ENCODE results near the gene PRPF19. TPM values are rescaled to one million over a fixed set of nuclear protein-coding genes. Genes with fewer than 3 reads are reported as not detected.

The PRPF19 gene
- total RNA-seq, 2 donors from 2014 or later: 42.0 to 52.2 TPM

DNA sequence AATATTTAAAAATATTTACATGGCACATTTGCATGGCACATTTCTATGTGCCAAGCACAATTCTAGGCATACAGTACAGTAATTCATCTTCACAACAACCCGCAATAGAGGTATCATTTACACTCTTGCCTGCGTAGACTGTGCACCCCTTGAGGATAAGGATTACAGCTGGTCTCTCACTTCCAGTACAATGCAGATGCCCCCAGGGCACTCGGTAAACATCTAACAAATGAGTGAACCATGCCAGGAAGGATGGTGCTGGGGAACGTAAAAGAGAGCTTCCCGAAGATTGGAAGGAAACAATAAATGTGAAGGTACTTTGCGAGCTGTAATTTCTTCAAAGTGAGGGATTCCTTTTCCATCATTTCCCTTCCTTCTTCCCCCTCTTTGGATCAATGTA lies 1.3 kb downstream of the PRPF19 start:
- Histone ChIP-seq H3K27me3 (replicated peaks; ENCODE audit: insufficient read depth) (no peaks in the 10 kb centered on the region), H3K9me3 (no peaks in the 10 kb centered on the region), H3K36me3 (peaks cover 31% of the 10 kb centered on the region), H3K4me1 (ENCODE audit: control insufficient read depth in 1 of 2, low read depth in 2 of 2) (peaks cover 10 to 21% of the 10 kb centered on the region in 2 donors), H3K4me3 (peak overlapping the region; percentile 89), H3K27ac (peak overlapping the region in 1 of 2 donors; percentile 92)
- TF ChIP-seq, protein P1, sequence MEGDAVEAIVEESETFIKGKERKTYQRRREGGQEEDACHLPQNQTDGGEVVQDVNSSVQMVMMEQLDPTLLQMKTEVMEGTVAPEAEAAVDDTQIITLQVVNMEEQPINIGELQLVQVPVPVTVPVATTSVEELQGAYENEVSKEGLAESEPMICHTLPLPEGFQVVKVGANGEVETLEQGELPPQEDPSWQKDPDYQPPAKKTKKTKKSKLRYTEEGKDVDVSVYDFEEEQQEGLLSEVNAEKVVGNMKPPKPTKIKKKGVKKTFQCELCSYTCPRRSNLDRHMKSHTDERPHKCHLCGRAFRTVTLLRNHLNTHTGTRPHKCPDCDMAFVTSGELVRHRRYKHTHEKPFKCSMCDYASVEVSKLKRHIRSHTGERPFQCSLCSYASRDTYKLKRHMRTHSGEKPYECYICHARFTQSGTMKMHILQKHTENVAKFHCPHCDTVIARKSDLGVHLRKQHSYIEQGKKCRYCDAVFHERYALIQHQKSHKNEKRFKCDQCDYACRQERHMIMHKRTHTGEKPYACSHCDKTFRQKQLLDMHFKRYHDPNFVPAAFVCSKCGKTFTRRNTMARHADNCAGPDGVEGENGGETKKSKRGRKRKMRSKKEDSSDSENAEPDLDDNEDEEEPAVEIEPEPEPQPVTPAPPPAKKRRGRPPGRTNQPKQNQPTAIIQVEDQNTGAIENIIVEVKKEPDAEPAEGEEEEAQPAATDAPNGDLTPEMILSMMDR (IDR thresholded peaks at IDR 0.05): no peak
- DNase-seq (ENCODE audit: low spot score): no peak
- no peak for ATAC-seq (ENCODE audit: insufficient number of reproducible peaks, low FRiP score, low read depth)

- no peaks in the 10 kb centered on the region for H3K27me3 ChIP-seq (replicated peaks; ENCODE audit: insufficient read depth)
- ATAC-seq (ENCODE audit: insufficient number of reproducible peaks, low FRiP score, low read depth): no peak
- no peaks in the 10 kb centered on the region for H3K9me3 ChIP-seq
- peaks cover 46% of the 10 kb centered on the region for H3K36me3 ChIP-seq
- TF ChIP-seq, protein P1 (IDR thresholded peaks at IDR 0.05): no peak
- no peak for DNase-seq (ENCODE audit: low spot score)
- peaks cover 10 to 21% of the 10 kb centered on the region in 2 donors for H3K4me1 ChIP-seq (ENCODE audit: control insufficient read depth in 1 of 2, low read depth in 2 of 2)
- H3K4me3 ChIP-seq: no peak overlapping the region
- no peak overlapping the region for H3K27ac ChIP-seq
Measured at GRCh38 chr11:60902625-60903024, 3.8 kb downstream of the PRPF19 start.

DNA sequence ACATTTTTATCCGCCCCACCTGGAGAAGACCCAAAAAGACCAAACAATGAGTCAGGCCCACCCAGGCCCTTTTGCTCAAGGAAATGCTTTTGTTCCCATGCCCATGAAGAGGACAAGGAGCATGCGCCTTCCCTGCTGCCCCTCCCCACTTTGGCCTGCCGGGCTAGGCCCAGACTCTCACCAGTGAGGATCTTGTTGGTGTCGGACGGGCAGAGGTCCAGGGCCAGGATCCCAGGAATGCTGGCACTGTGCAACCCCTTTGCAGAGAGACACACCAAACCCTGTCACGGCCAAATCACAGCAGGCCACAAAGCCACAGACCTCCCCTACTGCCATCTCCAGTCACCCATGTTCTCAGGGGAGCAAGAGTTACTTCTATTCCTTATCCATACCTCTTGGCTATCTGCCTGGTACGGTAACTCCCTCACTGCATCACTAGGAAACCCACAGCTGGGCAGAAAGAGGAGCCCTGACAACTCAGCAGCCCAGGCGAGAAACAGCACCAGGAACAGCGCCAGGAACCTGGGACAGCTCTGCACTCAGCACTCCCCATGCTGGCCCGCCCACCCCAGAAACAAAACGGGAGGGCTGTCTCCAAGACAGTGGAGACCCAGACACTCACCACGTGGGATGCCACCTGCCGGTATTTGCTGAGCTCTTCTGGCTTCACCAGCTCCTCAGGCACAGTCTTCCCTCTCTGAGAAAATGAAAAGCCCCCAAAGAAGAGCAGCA lies 5.5 kb downstream of the PRPF19 start:
- H3K27me3 ChIP-seq (replicated peaks; ENCODE audit: insufficient read depth): no peaks in the 10 kb centered on the region
- DNase-seq (ENCODE audit: low spot score): no peak
- peaks cover 60% of the 10 kb centered on the region for H3K36me3 ChIP-seq

GRCh38 chr11:60899977-60900376 lies 6.4 kb downstream of the PRPF19 start:
- no peak for DNase-seq (ENCODE audit: low spot score)
- no peaks in the 10 kb centered on the region for H3K27me3 ChIP-seq (replicated peaks; ENCODE audit: insufficient read depth)
- H3K4me3 ChIP-seq: no peak overlapping the region
- peaks cover 60% of the 10 kb centered on the region for H3K36me3 ChIP-seq
- TF ChIP-seq, protein P1 (IDR thresholded peaks at IDR 0.05): no peak
- no peaks in the 10 kb centered on the region for H3K9me3 ChIP-seq
- ATAC-seq (ENCODE audit: insufficient number of reproducible peaks, low FRiP score, low read depth): no peak
- peaks cover 6 to 8% of the 10 kb centered on the region in 2 donors for H3K4me1 ChIP-seq (ENCODE audit: control insufficient read depth in 1 of 2, low read depth in 2 of 2)
- H3K27ac ChIP-seq: no peak overlapping the region

More for the DNA sequence above, 5.5 kb downstream of the PRPF19 start:
- ATAC-seq (ENCODE audit: insufficient number of reproducible peaks, low FRiP score, low read depth): no peak
- Histone ChIP-seq H3K27ac (no peak overlapping the region), H3K4me3 (no peak overlapping the region), H3K9me3 (no peaks in the 10 kb centered on the region), H3K4me1 (ENCODE audit: control insufficient read depth in 1 of 2, low read depth in 2 of 2) (peaks cover 10 to 16% of the 10 kb centered on the region in 2 donors)
- TF ChIP-seq, protein P1 (IDR thresholded peaks at IDR 0.05): no peak

DNA sequence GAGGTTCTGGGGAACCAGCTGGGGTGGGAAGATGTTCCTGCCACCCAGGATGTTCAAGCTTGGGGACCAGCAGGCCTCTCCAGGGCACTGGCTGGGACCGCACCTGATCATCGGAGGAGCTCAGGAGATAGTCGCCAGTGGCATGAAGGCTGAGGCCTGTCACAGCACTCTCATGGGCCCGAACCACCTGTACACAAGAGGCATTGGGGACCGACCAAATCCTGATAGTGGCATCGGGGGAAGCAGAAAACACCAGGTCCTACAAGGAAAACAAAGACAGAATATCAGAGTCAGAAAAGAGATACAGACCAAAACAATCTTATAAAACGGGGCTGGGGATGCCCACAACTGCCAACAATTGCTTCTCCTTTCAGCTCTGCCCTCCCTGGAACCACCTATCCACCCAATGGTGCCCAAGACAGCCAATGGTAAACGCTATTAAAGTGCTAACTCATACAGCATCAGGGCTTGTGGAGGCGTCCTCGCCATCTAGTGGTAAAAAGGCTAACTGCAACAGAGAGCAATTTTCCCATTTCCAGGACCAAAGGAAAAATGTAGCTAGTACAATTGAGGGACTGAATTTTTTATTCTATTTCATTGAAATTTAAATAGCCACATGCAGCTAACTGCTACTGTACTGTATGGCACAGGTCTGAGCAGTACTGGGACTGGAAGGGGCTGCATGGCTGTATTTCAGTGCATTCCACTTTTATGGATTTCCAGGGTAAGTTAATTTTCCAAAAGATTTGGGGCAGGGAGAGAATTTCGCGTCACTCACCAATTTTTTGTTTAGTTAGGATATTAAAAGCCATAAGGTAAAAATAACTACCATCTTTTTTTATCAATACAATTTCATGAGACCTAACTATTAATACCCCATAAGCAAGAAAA lies 7.1 kb downstream of the PRPF19 start:
- Histone ChIP-seq H3K9me3 (no peaks in the 10 kb centered on the region), H3K27ac (no peak overlapping the region), H3K4me3 (no peak overlapping the region), H3K4me1 (ENCODE audit: control insufficient read depth in 1 of 2, low read depth in 2 of 2) (peaks cover 0 to under 1% of the 10 kb centered on the region in 2 donors), H3K27me3 (replicated peaks; ENCODE audit: insufficient read depth) (no peaks in the 10 kb centered on the region), H3K36me3 (peaks cover 60% of the 10 kb centered on the region)
- no peak for DNase-seq (ENCODE audit: low spot score)
- ATAC-seq (ENCODE audit: insufficient number of reproducible peaks, low FRiP score, low read depth): no peak
- TF ChIP-seq, protein P1 (IDR thresholded peaks at IDR 0.05): peak; percentile 91

Measured in thoracic aorta (tissue), 2 donors.